ENCODE measurements around the gene PODXL.

PODXL gene

DNA sequence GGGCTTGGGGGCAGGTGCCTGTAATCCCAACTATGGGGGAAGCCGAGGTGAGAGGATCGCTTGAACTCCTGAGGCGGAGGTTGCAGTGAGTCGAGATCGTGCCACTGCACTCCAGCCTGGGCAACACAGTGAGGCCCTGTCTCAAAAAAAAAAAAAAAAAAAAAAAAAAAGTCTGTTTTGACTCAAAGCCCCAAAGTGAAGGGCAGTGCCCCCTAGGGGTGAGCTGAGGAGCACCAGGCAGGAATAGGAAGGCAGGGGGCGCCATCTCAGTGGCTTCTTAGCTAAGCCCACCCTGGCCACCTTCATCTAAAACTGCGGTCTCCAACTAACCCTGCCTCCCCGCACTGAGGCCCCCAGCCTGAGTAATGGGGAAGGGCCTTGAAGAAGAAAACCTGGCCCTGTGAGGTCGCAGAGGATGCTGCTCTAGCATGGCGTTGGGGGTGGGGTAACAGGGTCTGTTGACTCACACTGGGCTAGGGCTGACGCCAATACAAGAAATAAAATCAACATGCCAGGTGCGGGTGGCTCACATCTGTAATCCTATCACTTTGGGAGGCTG, 9.8 kb downstream of the PODXL start:
- Histone ChIP-seq H3K4me3 (no peak overlapping the region), H3K36me3 (ENCODE audit: insufficient read depth, low read length) (no peaks in the 10 kb centered on the region), H3K27ac (no peak overlapping the region), H3K9me3 (ENCODE audit: low read depth, low read length) (no peaks in the 10 kb centered on the region), H3K9ac (ENCODE audit: insufficient read length) (no peak overlapping the region)
- TF ChIP-seq FOXP2 (optimal IDR thresholded peaks at IDR 0.05; ENCODE audit: control extremely low read depth, extremely low read length, insufficient read depth) (no peak), POLR2AphosphoS5 (IDR thresholded peaks at IDR 0.05; ENCODE audit: borderline replicate concordance, low read depth, low read length) (no peak), EZH2 (IDR thresholded peaks at IDR 0.05) (no peak)
- DNase-seq (ENCODE audit: low read depth, low spot score), result no peak

DNA sequence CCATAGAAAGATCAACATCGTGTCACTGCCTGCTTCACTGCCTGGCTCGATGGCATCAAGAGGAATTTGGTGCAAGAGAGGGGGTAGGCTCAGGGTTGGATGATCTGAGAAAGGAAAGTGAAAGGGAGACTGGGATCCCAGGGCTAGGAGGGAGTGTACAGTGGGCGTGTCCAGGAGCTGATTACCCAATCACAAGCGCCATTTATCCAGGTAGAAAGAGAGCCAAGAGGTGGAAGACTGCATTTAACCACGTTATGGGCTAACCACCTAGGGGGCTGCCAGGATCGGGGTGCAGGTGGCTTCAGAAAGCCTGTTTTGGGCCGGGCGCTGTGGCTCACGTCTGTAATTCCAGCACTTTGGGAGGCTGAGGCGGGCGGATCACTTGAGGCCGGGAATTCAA, 10.3 kb downstream of the PODXL start:
- H3K36me3 ChIP-seq (ENCODE audit: insufficient read depth, low read length), result no peaks in the 10 kb centered on the region
- no peak for DNase-seq (ENCODE audit: low read depth, low spot score)

GRCh38 chr7:131544449-131545301, 11.8 kb downstream of the PODXL start:
- H3K9ac ChIP-seq (ENCODE audit: insufficient read length), result no peak overlapping the region
- H3K9me3 ChIP-seq (ENCODE audit: low read depth, low read length), result no peaks in the 10 kb centered on the region
- H3K36me3 ChIP-seq (ENCODE audit: insufficient read depth, low read length), result no peaks in the 10 kb centered on the region
- DNase-seq (ENCODE audit: low read depth, low spot score), result no peak
- H3K4me3 ChIP-seq, result no peak overlapping the region
- no peak overlapping the region for H3K27ac ChIP-seq
- TF ChIP-seq EZH2 (IDR thresholded peaks at IDR 0.05), result no peak
- no peak for TF ChIP-seq POLR2AphosphoS5 (IDR thresholded peaks at IDR 0.05; ENCODE audit: borderline replicate concordance, low read depth, low read length)
- TF ChIP-seq FOXP2 (optimal IDR thresholded peaks at IDR 0.05; ENCODE audit: control extremely low read depth, extremely low read length, insufficient read depth), result no peak

More for the DNA sequence above, 10.3 kb downstream of the PODXL start:
- H3K4me3 ChIP-seq, result no peak overlapping the region
- TF ChIP-seq POLR2AphosphoS5 (IDR thresholded peaks at IDR 0.05; ENCODE audit: borderline replicate concordance, low read depth, low read length) (no peak), FOXP2 (optimal IDR thresholded peaks at IDR 0.05; ENCODE audit: control extremely low read depth, extremely low read length, insufficient read depth) (no peak), EZH2 (IDR thresholded peaks at IDR 0.05) (no peak)
- H3K27ac ChIP-seq, result no peak overlapping the region
- H3K9me3 ChIP-seq (ENCODE audit: low read depth, low read length), result no peaks in the 10 kb centered on the region
- no peak overlapping the region for H3K9ac ChIP-seq (ENCODE audit: insufficient read length)

- no peak overlapping the region for H3K9ac ChIP-seq (ENCODE audit: insufficient read length)
- no peak for TF ChIP-seq EZH2 (IDR thresholded peaks at IDR 0.05)
- TF ChIP-seq FOXP2 (optimal IDR thresholded peaks at IDR 0.05; ENCODE audit: control extremely low read depth, extremely low read length, insufficient read depth), result no peak
- no peak for TF ChIP-seq POLR2AphosphoS5 (IDR thresholded peaks at IDR 0.05; ENCODE audit: borderline replicate concordance, low read depth, low read length)
These were observed 12.4 kb downstream of the PODXL start for GRCh38 chr7:131544021-131544420.

DNA sequence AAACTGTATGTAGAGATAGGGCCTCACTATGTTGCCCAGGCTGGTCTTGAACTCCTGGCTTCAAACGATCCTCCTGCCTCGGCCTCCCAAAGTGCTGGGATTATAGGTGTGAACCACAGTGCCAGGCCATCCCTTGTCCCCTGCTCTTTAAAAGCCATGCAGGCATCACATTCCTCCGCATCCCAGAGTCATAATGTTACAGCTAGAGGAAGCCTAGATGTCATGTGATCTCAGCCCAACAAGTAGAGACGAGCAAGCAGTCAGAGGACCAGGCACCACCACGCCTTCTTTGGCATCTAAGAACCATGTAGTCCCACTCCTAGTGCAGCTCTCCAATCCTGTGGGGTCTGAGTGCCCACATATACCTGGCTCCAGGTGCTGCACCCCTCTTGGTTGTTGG, 13.1 kb downstream of the PODXL start:
- Histone ChIP-seq H3K36me3 (ENCODE audit: insufficient read depth, low read length) (no peaks in the 10 kb centered on the region), H3K27ac (no peak overlapping the region), H3K9ac (ENCODE audit: insufficient read length) (no peak overlapping the region), H3K9me3 (ENCODE audit: low read depth, low read length) (no peaks in the 10 kb centered on the region), H3K4me3 (no peak overlapping the region)
- no peak for TF ChIP-seq POLR2AphosphoS5 (IDR thresholded peaks at IDR 0.05; ENCODE audit: borderline replicate concordance, low read depth, low read length)
- TF ChIP-seq FOXP2 (optimal IDR thresholded peaks at IDR 0.05; ENCODE audit: control extremely low read depth, extremely low read length, insufficient read depth), result no peak
- no peak for TF ChIP-seq EZH2 (IDR thresholded peaks at IDR 0.05)
- DNase-seq (ENCODE audit: low read depth, low spot score), result no peak

More at GRCh38 chr7:131544021-131544420, 12.4 kb downstream of the PODXL start:
- H3K36me3 ChIP-seq (ENCODE audit: insufficient read depth, low read length), result no peaks in the 10 kb centered on the region
- DNase-seq (ENCODE audit: low read depth, low spot score), result no peak
- H3K4me3 ChIP-seq, result no peak overlapping the region
- no peak overlapping the region for H3K27ac ChIP-seq
- no peaks in the 10 kb centered on the region for H3K9me3 ChIP-seq (ENCODE audit: low read depth, low read length)

- TF ChIP-seq FOXP2 (optimal IDR thresholded peaks at IDR 0.05; ENCODE audit: control extremely low read depth, extremely low read length, insufficient read depth) (no peak), POLR2AphosphoS5 (IDR thresholded peaks at IDR 0.05; ENCODE audit: borderline replicate concordance, low read depth, low read length) (no peak), EZH2 (IDR thresholded peaks at IDR 0.05) (no peak)
- H3K27ac ChIP-seq, result no peak overlapping the region
- no peak for DNase-seq (ENCODE audit: low read depth, low spot score)
These were observed 15.8 kb downstream of the PODXL start for GRCh38 chr7:131540491-131541162.

GRCh38 chr7:131538813-131539179, 17.6 kb downstream of the PODXL start:
- TF ChIP-seq POLR2AphosphoS5 (IDR thresholded peaks at IDR 0.05; ENCODE audit: borderline replicate concordance, low read depth, low read length) (no peak), EZH2 (IDR thresholded peaks at IDR 0.05) (no peak), FOXP2 (optimal IDR thresholded peaks at IDR 0.05; ENCODE audit: control extremely low read depth, extremely low read length, insufficient read depth) (no peak)
- no peak for DNase-seq (ENCODE audit: low read depth, low spot score)
- no peak overlapping the region for H3K4me3 ChIP-seq
- H3K9me3 ChIP-seq (ENCODE audit: low read depth, low read length), result no peaks in the 10 kb centered on the region
- H3K9ac ChIP-seq (ENCODE audit: insufficient read length), result no peak overlapping the region
- no peak overlapping the region for H3K27ac ChIP-seq
- H3K36me3 ChIP-seq (ENCODE audit: insufficient read depth, low read length), result no peaks in the 10 kb centered on the region

More at GRCh38 chr7:131540491-131541162, 15.8 kb downstream of the PODXL start:
- no peaks in the 10 kb centered on the region for H3K9me3 ChIP-seq (ENCODE audit: low read depth, low read length)
- no peak overlapping the region for H3K9ac ChIP-seq (ENCODE audit: insufficient read length)
- no peak overlapping the region for H3K4me3 ChIP-seq
- H3K36me3 ChIP-seq (ENCODE audit: insufficient read depth, low read length), result no peaks in the 10 kb centered on the region
